Smooth muscle cell (in vitro differentiated cells): Measurements from ENCODE around the gene SMYD3. TPM values are rescaled to one million over a fixed set of nuclear protein-coding genes. Genes with fewer than 3 reads are reported as not detected.

Experiments used
- DNase-seq: peaks from one replicate; lab custom pipeline; 2025; ENCODE audit not compliant: unreplicated experiment; lab: John Stamatoyannopoulos, UW
- H2AFZ ChIP-seq: fragments of 200-600 bp; sonication (generic); 2 replicates; pipeline ENCODE4 v1.6.0; 2016; ENCODE audit warnings: antibody characterized with exemption, low read depth, mild to moderate bottlenecking
- H3F3A ChIP-seq: fragments of 200-600 bp; sonication (generic); 2 replicates; pipeline ENCODE4 v1.6.0; 2017; ENCODE audit warnings: antibody characterized with exemption, low read depth
- H3K27ac ChIP-seq: fragments of 200-600 bp; sonication (generic); 2 replicates; pipeline ENCODE4 v1.5.1; 2016; ENCODE audit warnings: low read depth, mild to moderate bottlenecking
- H3K27me3 ChIP-seq: fragments of 200-600 bp; sonication (generic); 2 replicates; pipeline ENCODE4 v1.6.1; 2016; ENCODE audit warnings: low read depth, mild to moderate bottlenecking
- H3K36me3 ChIP-seq: fragments of 200-600 bp; sonication (generic); 2 replicates; pipeline ENCODE4 v1.5.1; 2016; ENCODE audit warnings: low read depth
- H3K4me1 ChIP-seq: fragments of 200-600 bp; sonication (generic); 2 replicates; pipeline ENCODE4 v1.5.1; 2016; ENCODE audit warnings: low read depth
- H3K4me2 ChIP-seq: fragments of 200-600 bp; sonication (generic); 2 replicates; pipeline ENCODE4 v1.6.0; 2016; ENCODE audit warnings: mild to moderate bottlenecking
- H3K4me3 ChIP-seq: fragments of 200-600 bp; sonication (generic); 2 replicates; pipeline ENCODE4 v1.5.1; 2016; ENCODE audit warnings: mild to moderate bottlenecking
- H3K79me2 ChIP-seq: fragments of 200-600 bp; sonication (generic); 2 replicates; pipeline ENCODE4 v1.6.0; 2016; ENCODE audit warnings: low read depth, mild to moderate bottlenecking
- H3K9ac ChIP-seq: fragments of 200-600 bp; sonication (generic); 2 replicates; pipeline ENCODE4 v1.6.0; 2016; ENCODE audit warnings: low read depth
- H3K9me3 ChIP-seq: fragments of 200-600 bp; sonication (generic); replicated peaks from 2 replicates; pipeline ENCODE4 v1.5.1; 2016; ENCODE audit warnings: low read depth
- H4K20me1 ChIP-seq: fragments of 200-600 bp; sonication (generic); 2 replicates; pipeline ENCODE4 v1.6.0; 2016; ENCODE audit warnings: low read depth
- CTCF ChIP-seq: fragments of 200-600 bp; sonication (generic); IDR thresholded peaks from 2 replicates; pipeline ENCODE4 v1.5.1; 2017; ENCODE audit warnings: borderline replicate concordance, mild to moderate bottlenecking, antibody characterized with exemption; ENCODE audit not compliant: insufficient read depth, poor library complexity, severe bottlenecking
- WGBS: methylation state at CpG from one replicate; pipeline ENCODE4 v1.1.7; 2016; ENCODE audit warnings: low lambda C conversion rate; 5-methylcytosine and 5-hydroxymethylcytosine counted together
- polyA plus RNA-seq: library from polyadenylated mRNA; unstranded; fragments of >200 nt; fragmentation: Nextera tagmentation; extraction: Ambion mirVana; gene quantifications from 2 replicates; pipeline ENCODE4 v1.2.1, GENCODE V29; 2016
- total RNA-seq: library from RNA; depleted of rRNA; stranded (reverse); fragments of >200 nt; gene quantifications from 2 replicates; pipeline ENCODE4 v1.2.3, GENCODE V29; 2014

SMYD3 gene
- total and polyA plus RNA-seq, 2 experiments from 2014 or later: 162 to 301 TPM

GRCh38 chr1:246212013-246212412, 295.1 kb downstream of the SMYD3 start:
- Histone ChIP-seq H3K4me3 (no peak overlapping the region), H3K27ac (no peak overlapping the region), H3K79me2 (no peaks in the 10 kb centered on the region), H4K20me1 (peaks cover 5% of the 10 kb centered on the region), H3K9ac (no peak overlapping the region), H2AFZ (no peak overlapping the region), H3K4me1 (peaks cover 10% of the 10 kb centered on the region), H3F3A (no peaks in the 10 kb centered on the region), H3K36me3 (no peaks in the 10 kb centered on the region), H3K27me3 (no peaks in the 10 kb centered on the region), H3K4me2 (no peak overlapping the region), H3K9me3 (no peaks in the 10 kb centered on the region)
- DNase-seq: no peak
- no peak for TF ChIP-seq CTCF
- 98% methylated on average over 2 of the region's 2 CpGs for WGBS

- H3K9me3 ChIP-seq: no peaks in the 10 kb centered on the region
- H4K20me1 ChIP-seq: peaks cover 5% of the 10 kb centered on the region
- H2AFZ ChIP-seq: no peak overlapping the region
- no peak for DNase-seq
- WGBS: 75% methylated on average over 10 of the region's 10 CpGs
- no peak overlapping the region for H3K27ac ChIP-seq
- H3K36me3 ChIP-seq: no peaks in the 10 kb centered on the region
- no peak for TF ChIP-seq CTCF
- no peak overlapping the region for H3K4me2 ChIP-seq
- no peak overlapping the region for H3K9ac ChIP-seq
- H3K4me1 ChIP-seq: peaks cover 10% of the 10 kb centered on the region
- H3K27me3 ChIP-seq: no peaks in the 10 kb centered on the region
- no peak overlapping the region for H3K4me3 ChIP-seq
- H3K79me2 ChIP-seq: no peaks in the 10 kb centered on the region
- H3F3A ChIP-seq: no peaks in the 10 kb centered on the region
Measured at GRCh38 chr1:246210756-246211155, 296.3 kb downstream of the SMYD3 start.

GRCh38 chr1:246208105-246208504, 299.0 kb downstream of the SMYD3 start:
- Histone ChIP-seq H3K4me2 (no peak overlapping the region), H3F3A (no peaks in the 10 kb centered on the region), H3K9me3 (no peaks in the 10 kb centered on the region), H3K4me3 (no peak overlapping the region), H3K79me2 (no peaks in the 10 kb centered on the region), H2AFZ (no peak overlapping the region), H3K4me1 (no peaks in the 10 kb centered on the region), H3K27me3 (no peaks in the 10 kb centered on the region), H4K20me1 (no peaks in the 10 kb centered on the region), H3K27ac (no peak overlapping the region), H3K36me3 (no peaks in the 10 kb centered on the region), H3K9ac (no peak overlapping the region)
- TF ChIP-seq CTCF: no peak
- 32% methylated on average over 2 of the region's 2 CpGs for WGBS
- DNase-seq: no peak

GRCh38 chr1:246203180-246203579, 303.9 kb downstream of the SMYD3 start:
- H3K9ac ChIP-seq: no peak overlapping the region
- no peaks in the 10 kb centered on the region for H3K4me1 ChIP-seq
- no peaks in the 10 kb centered on the region for H3K9me3 ChIP-seq
- H2AFZ ChIP-seq: no peak overlapping the region
- no peaks in the 10 kb centered on the region for H3K79me2 ChIP-seq
- no peaks in the 10 kb centered on the region for H3F3A ChIP-seq
- H3K4me2 ChIP-seq: no peak overlapping the region
- no peaks in the 10 kb centered on the region for H3K36me3 ChIP-seq
- H3K4me3 ChIP-seq: no peak overlapping the region
- 92% methylated on average over 6 of the region's 6 CpGs for WGBS
- no peak for TF ChIP-seq CTCF
- H3K27ac ChIP-seq: no peak overlapping the region
- H3K27me3 ChIP-seq: no peaks in the 10 kb centered on the region
- DNase-seq: no peak
- H4K20me1 ChIP-seq: peaks cover 4% of the 10 kb centered on the region
